ENCODE results near the gene B3GNT8. TPM values are rescaled to one million over a fixed set of nuclear protein-coding genes. Genes with fewer than 3 reads are reported as not detected.

Gene B3GNT8
- total RNA-seq, 1 experiment from 2014 or later: 0.10 TPM

DNA sequence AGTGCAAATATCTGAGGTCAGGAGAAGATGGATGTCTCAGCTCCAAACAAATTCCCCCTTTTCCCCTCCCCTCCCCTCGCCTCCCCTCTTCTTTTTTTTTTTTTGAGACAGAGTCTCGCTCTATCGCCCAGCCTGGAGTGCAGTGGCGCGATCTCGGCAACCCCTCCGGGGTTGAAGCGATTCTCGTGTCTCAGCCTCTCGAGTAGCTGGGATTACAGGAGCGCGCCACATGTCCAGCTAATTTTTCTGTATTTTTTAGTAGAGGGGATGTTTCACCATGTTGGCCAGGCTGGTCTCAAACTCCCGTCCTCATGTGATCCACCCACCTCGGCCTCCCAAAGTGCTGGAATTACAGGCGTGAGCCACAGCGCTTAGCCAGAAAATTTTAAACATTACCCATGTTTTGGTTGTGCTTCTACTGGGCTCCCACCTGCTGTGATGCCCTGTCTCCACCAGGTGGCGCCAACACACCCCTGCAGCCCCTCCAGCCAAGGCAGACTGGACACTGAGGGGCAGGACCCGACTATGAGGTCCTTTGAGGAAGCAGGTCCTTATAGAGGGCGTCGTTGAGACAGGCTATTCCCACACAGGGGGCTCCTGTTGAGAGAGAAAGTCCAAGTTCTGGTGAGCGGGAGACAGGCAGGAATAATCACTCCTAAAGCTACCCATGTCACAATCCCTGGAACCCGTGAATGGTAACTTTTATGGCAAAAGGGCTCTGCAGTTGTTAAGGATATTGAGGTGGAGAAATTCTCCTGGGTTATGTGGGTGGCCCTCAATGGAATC lies 22.1 kb upstream of the B3GNT8 start:
- no peaks in the 10 kb centered on the region for H3K9me3 ChIP-seq (ENCODE audit: control insufficient read depth, insufficient read depth, low read depth, low read length)
- TF ChIP-seq SIN3A (IDR thresholded peaks at IDR 0.05; ENCODE audit: borderline replicate concordance, insufficient read depth, low read depth, low read length) (no peak), TCF7L2 (IDR thresholded peaks at IDR 0.05; ENCODE audit: low read depth, low read length) (no peak), POLR2AphosphoS5 (IDR thresholded peaks at IDR 0.05; ENCODE audit: low read depth, low read length) (no peak)
- TF ChIP-seq, protein P1, sequence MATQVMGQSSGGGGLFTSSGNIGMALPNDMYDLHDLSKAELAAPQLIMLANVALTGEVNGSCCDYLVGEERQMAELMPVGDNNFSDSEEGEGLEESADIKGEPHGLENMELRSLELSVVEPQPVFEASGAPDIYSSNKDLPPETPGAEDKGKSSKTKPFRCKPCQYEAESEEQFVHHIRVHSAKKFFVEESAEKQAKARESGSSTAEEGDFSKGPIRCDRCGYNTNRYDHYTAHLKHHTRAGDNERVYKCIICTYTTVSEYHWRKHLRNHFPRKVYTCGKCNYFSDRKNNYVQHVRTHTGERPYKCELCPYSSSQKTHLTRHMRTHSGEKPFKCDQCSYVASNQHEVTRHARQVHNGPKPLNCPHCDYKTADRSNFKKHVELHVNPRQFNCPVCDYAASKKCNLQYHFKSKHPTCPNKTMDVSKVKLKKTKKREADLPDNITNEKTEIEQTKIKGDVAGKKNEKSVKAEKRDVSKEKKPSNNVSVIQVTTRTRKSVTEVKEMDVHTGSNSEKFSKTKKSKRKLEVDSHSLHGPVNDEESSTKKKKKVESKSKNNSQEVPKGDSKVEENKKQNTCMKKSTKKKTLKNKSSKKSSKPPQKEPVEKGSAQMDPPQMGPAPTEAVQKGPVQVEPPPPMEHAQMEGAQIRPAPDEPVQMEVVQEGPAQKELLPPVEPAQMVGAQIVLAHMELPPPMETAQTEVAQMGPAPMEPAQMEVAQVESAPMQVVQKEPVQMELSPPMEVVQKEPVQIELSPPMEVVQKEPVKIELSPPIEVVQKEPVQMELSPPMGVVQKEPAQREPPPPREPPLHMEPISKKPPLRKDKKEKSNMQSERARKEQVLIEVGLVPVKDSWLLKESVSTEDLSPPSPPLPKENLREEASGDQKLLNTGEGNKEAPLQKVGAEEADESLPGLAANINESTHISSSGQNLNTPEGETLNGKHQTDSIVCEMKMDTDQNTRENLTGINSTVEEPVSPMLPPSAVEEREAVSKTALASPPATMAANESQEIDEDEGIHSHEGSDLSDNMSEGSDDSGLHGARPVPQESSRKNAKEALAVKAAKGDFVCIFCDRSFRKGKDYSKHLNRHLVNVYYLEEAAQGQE (IDR thresholded peaks at IDR 0.05; ENCODE audit: insufficient read depth in 1 of 2, low read depth in 2 of 2, low read length in 1 of 2): no peak
- TF ChIP-seq, protein P2, sequence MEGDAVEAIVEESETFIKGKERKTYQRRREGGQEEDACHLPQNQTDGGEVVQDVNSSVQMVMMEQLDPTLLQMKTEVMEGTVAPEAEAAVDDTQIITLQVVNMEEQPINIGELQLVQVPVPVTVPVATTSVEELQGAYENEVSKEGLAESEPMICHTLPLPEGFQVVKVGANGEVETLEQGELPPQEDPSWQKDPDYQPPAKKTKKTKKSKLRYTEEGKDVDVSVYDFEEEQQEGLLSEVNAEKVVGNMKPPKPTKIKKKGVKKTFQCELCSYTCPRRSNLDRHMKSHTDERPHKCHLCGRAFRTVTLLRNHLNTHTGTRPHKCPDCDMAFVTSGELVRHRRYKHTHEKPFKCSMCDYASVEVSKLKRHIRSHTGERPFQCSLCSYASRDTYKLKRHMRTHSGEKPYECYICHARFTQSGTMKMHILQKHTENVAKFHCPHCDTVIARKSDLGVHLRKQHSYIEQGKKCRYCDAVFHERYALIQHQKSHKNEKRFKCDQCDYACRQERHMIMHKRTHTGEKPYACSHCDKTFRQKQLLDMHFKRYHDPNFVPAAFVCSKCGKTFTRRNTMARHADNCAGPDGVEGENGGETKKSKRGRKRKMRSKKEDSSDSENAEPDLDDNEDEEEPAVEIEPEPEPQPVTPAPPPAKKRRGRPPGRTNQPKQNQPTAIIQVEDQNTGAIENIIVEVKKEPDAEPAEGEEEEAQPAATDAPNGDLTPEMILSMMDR (IDR thresholded peaks at IDR 0.05): peak; percentile 93
- POLR2A ChIA-PET: interaction anchor here (1.2 kb wide), 1 partner anchor 10 kb away, joined by 4 read pairs; the partner anchor contains the start of gene DMAC2
- no peak overlapping the region for H3K27ac ChIP-seq (ENCODE audit: low read length)
- ATAC-seq (peak; percentile 95), DNase-seq (ENCODE audit: low read depth, low spot score) (peak; percentile 45)
- in situ Hi-C loops (cut with HindIII; ENCODE audit: low pct_unique_long_range_greater_than_20kb, low sequenced_read_pairs): no loop called here
- H3K4me1 ChIP-seq (ENCODE audit: control insufficient read depth, insufficient read depth, low read length): no peaks in the 10 kb centered on the region
- H3K36me3 ChIP-seq (ENCODE audit: control insufficient read depth, insufficient read depth, low read length): no peaks in the 10 kb centered on the region
- intact Hi-C loops (cut with micrococcal nuclease; ENCODE audit: unreplicated experiment): loop anchor here (2.0 kb wide), 1 partner anchor 114 kb away; no protein-coding TSS in a partner anchor
- no peaks in the 10 kb centered on the region for H3K27me3 ChIP-seq (ENCODE audit: control insufficient read depth, insufficient read depth, low read length)
- CTCF ChIA-PET: interaction anchor here (0.6 to 2.7 kb wide), 7 partner anchors 81 to 580 kb away, joined by 3 to 11 read pairs (median 4); no protein-coding TSS in a partner anchor
- H3K4me3 ChIP-seq (ENCODE audit: low read depth in 2 of 2, low read length in 2 of 2): peak overlapping the region in 1 of 2 experiments; percentile 29; a peak in 1 of 4 replicates
- BruUV-seq (replicated peaks): no TSS peak

DNA sequence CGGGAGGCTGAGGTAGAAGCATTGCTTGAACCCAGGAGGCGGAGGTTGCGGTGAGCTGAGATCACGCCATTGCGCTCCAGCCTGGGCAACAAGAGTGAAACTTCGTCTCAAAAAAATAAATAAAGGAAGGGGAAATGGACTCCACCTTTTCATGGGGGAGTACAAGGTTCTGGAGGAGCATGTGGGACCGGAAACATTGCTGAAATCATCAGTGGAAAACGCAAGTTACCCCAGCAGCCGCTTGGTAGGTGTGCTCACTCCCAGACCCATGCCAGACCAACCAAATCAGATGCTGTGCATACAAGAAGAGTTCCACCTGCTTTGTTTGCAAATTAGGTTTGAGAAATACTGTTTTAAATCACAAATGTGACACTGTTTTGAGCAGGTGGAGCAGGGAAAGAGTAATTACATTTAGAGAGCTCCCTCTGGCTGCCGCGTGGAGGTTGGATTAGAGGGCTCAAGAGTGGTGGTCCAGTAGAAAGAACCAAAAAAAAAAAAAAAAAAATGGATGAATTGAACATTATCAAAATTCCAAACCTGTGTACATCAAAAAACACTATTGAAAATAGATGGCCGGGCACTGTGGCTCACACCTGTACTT lies 20.7 kb upstream of the B3GNT8 start:
- H3K4me1 ChIP-seq (ENCODE audit: control insufficient read depth, insufficient read depth, low read length): no peaks in the 10 kb centered on the region
- ChIA-PET POLR2A (interaction anchor here (0.7 to 1.2 kb wide), 2 partner anchors 8 to 116 kb away, joined by 4 read pairs; partner anchors contain the start of gene DMAC2), CTCF (interaction anchor here (2.7 kb wide), 1 partner anchor 116 kb away, joined by 11 read pairs; no protein-coding TSS in a partner anchor)
- no peaks in the 10 kb centered on the region for H3K36me3 ChIP-seq (ENCODE audit: control insufficient read depth, insufficient read depth, low read length)
- BruUV-seq (replicated peaks): no TSS peak
- H3K27me3 ChIP-seq (ENCODE audit: control insufficient read depth, insufficient read depth, low read length): no peaks in the 10 kb centered on the region
- no peak overlapping the region for H3K4me3 ChIP-seq (ENCODE audit: low read depth in 2 of 2, low read length in 2 of 2)
- in situ Hi-C loops (cut with HindIII; ENCODE audit: low pct_unique_long_range_greater_than_20kb, low sequenced_read_pairs) (no loop called here), intact Hi-C loops (cut with micrococcal nuclease; ENCODE audit: unreplicated experiment) (loop anchor here (2.0 kb wide), 1 partner anchor 115 kb away; no protein-coding TSS in a partner anchor)
- no peaks in the 10 kb centered on the region for H3K9me3 ChIP-seq (ENCODE audit: control insufficient read depth, insufficient read depth, low read depth, low read length)
- DNase-seq (ENCODE audit: low read depth, low spot score) (no peak), ATAC-seq (no peak)
- no peak for TF ChIP-seq SIN3A (IDR thresholded peaks at IDR 0.05; ENCODE audit: borderline replicate concordance, insufficient read depth, low read depth, low read length)
- TF ChIP-seq, protein P2 (IDR thresholded peaks at IDR 0.05): peak; percentile 18
- no peak overlapping the region for H3K27ac ChIP-seq (ENCODE audit: low read length)
